Neuronal stem cell (in vitro differentiated cells): ENCODE measurements around the gene SYCP2.

Experiments used
- DNase-seq: peaks from one replicate; pipeline ENCODE4 v3.0.0-alpha.2; 2013; ENCODE audit warnings: low spot score
- H2AFZ ChIP-seq: one replicate; pipeline ENCODE4 v1.6.1; 2013; ENCODE audit warnings: mild to moderate bottlenecking, low read length, inconsistent platforms
- H2AK5ac ChIP-seq: 2 replicates; pipeline ENCODE4 v1.6.1; 2013; ENCODE audit warnings: low read depth, mild to moderate bottlenecking, inconsistent platforms, low read length, moderate library complexity, mixed read lengths
- H2BK120ac ChIP-seq: 2 replicates; pipeline ENCODE4 v1.6.1; 2013; ENCODE audit warnings: low read depth, mild to moderate bottlenecking, inconsistent platforms, low read length, moderate library complexity, mixed read lengths
- H2BK12ac ChIP-seq: one replicate; pipeline ENCODE4 v1.6.1; 2013; ENCODE audit warnings: low read length, inconsistent platforms
- H2BK15ac ChIP-seq: 2 replicates; pipeline ENCODE4 v1.6.1; 2013; ENCODE audit warnings: mild to moderate bottlenecking, low read length, inconsistent platforms, mixed read lengths
- H2BK5ac ChIP-seq: one replicate; pipeline ENCODE4 v1.6.1; 2013; ENCODE audit warnings: inconsistent platforms, mild to moderate bottlenecking, low read length, moderate library complexity
- H3K14ac ChIP-seq: one replicate; pipeline ENCODE4 v1.6.1; 2013; ENCODE audit warnings: low read length, inconsistent platforms
- H3K18ac ChIP-seq: 2 replicates; pipeline ENCODE4 v1.6.1; 2013; ENCODE audit warnings: low read length, inconsistent platforms
- H3K23ac ChIP-seq: 2 replicates; pipeline ENCODE4 v1.6.1; 2013; ENCODE audit warnings: low read depth, mild to moderate bottlenecking, mixed read lengths, low read length, inconsistent platforms; ENCODE audit not compliant: poor library complexity
- H3K27ac ChIP-seq: replicated peaks from 3 replicates; pipeline ENCODE4 v1.5.1; 2013; ENCODE audit warnings: low read length, inconsistent platforms
- H3K27me3 ChIP-seq, 3 experiments: 2 replicates each; pipeline ENCODE4 v1.6.1; 2013; ENCODE audit warnings: low read length in 3 of 3, mild to moderate bottlenecking in 2 of 3, inconsistent platforms in 1 of 3, low read depth in 1 of 3, mixed read lengths in 1 of 3, moderate library complexity in 1 of 3; ENCODE audit not compliant: control insufficient read depth in 3 of 3, insufficient read depth in 3 of 3
- H3K36me3 ChIP-seq, 2 donors: replicated peaks in 1 of 2; 2 replicates each; pipeline ENCODE4 v1.6.1; 2013; ENCODE audit warnings: low read length in 2 of 2; ENCODE audit not compliant: control insufficient read depth in 2 of 2, insufficient read depth in 2 of 2
- H3K4ac ChIP-seq: 2 replicates; pipeline ENCODE4 v1.6.1; 2013; ENCODE audit warnings: inconsistent platforms, mild to moderate bottlenecking, low read length, moderate library complexity
- H3K4me1 ChIP-seq, 2 donors: 1 replicate in 1 of 2; 2 replicates in 1 of 2; pipeline ENCODE4 v1.6.1; 2013; ENCODE audit warnings: low read length in 2 of 2, low read depth in 1 of 2; ENCODE audit not compliant: control insufficient read depth in 2 of 2, insufficient read depth in 1 of 2
- H3K4me2 ChIP-seq: one replicate; pipeline ENCODE4 v1.6.1; 2013; ENCODE audit warnings: mild to moderate bottlenecking, low read length, inconsistent platforms; ENCODE audit not compliant: insufficient read depth, poor library complexity, severe bottlenecking
- H3K4me3 ChIP-seq, 2 donors: 2 replicates each; pipeline ENCODE4 v1.5.1; 2013; ENCODE audit warnings: low read length in 2 of 2, mild to moderate bottlenecking in 2 of 2, inconsistent platforms in 1 of 2, moderate library complexity in 1 of 2
- H3K79me1 ChIP-seq: one replicate; pipeline ENCODE4 v1.6.1; 2013; ENCODE audit warnings: low read depth, mild to moderate bottlenecking, inconsistent platforms, low read length, moderate library complexity
- H3K9ac ChIP-seq: one replicate; pipeline ENCODE4 v1.6.1; 2013; ENCODE audit warnings: mild to moderate bottlenecking, low read depth, low read length, inconsistent platforms; ENCODE audit not compliant: poor library complexity
- H3K9me3 ChIP-seq, 2 donors: replicated peaks in 1 of 2; 2 replicates each; pipeline versions ENCODE3 to v1.6.1; 2013; ENCODE audit warnings: low read length in 2 of 2, mild to moderate bottlenecking in 2 of 2, inconsistent platforms in 1 of 2, low read depth in 1 of 2, mixed read lengths in 1 of 2, moderate library complexity in 1 of 2; ENCODE audit not compliant: control insufficient read depth in 2 of 2, insufficient read depth in 1 of 2
- H4K8ac ChIP-seq: one replicate; pipeline ENCODE4 v1.6.1; 2013; ENCODE audit warnings: low read depth, mild to moderate bottlenecking, inconsistent platforms, low read length, moderate library complexity
- H4K91ac ChIP-seq: one replicate; pipeline ENCODE4 v1.6.1; 2013; ENCODE audit warnings: low read length, low read depth, mild to moderate bottlenecking, inconsistent platforms; ENCODE audit not compliant: poor library complexity
- WGBS, 2 donors: extraction: QIAGEN DNeasy Blood & Tissue Kit; methylation state at CpG; one replicate each; pipeline ENCODE4 v1.1.7; 2013; ENCODE audit warnings: missing lambda C conversion rate in 2 of 2, mixed read lengths in 1 of 2; ENCODE audit not compliant: insufficient read length in 2 of 2, insufficient replicate concordance in 1 of 2; ENCODE audit errors: extremely low coverage in 2 of 2; 5-methylcytosine and 5-hydroxymethylcytosine counted together

SYCP2 gene

GRCh38 chr20:59920944-59921343 lies 12.5 kb downstream of the SYCP2 start:
- Histone ChIP-seq H3K9ac (no peak overlapping the region), H3K4me2 (no peak overlapping the region), H4K91ac (no peak overlapping the region), H3K27ac (no peak overlapping the region), H3K27me3 (no peaks in the 10 kb centered on the region), H2AK5ac (no peak overlapping the region), H2BK15ac (no peak overlapping the region), H3K4ac (no peak overlapping the region), H3K9me3 (no peaks in the 10 kb centered on the region), H3K18ac (no peak overlapping the region), H3K14ac (no peak overlapping the region), H3K4me1 (no peaks in the 10 kb centered on the region), H2BK12ac (no peak overlapping the region), H4K8ac (no peak overlapping the region), H3K79me1 (no peaks in the 10 kb centered on the region), H2BK5ac (no peak overlapping the region), H2BK120ac (no peak overlapping the region), H3K4me3 (no peak overlapping the region), H3K23ac (no peak overlapping the region), H2AFZ (no peak overlapping the region), H3K36me3 (no peaks in the 10 kb centered on the region)
- no peak for DNase-seq

DNA sequence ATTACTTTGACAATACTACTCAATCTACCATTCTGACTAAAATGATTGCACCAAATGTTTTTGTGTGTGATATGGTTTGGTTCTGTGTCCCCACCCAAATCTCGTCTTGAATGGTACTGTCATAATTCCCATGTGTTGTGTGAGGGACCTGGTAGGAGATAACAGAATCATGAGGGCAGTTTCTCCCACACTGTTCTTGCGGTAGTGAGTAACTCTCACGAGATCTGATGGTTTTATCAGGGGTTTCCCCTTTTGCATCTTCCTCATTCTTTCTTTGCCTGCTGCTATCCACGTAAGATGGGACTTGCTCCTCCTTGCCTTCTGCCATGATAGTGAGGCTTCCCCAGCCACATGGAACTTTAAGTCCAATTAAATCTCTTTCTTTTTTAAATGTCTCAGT lies 20.8 kb downstream of the SYCP2 start:
- no peak overlapping the region for H3K4me3 ChIP-seq
- H3K9me3 ChIP-seq, result no peaks in the 10 kb centered on the region
- H2AK5ac ChIP-seq, result no peak overlapping the region
- no peak overlapping the region for H4K8ac ChIP-seq
- H3K79me1 ChIP-seq, result no peaks in the 10 kb centered on the region
- H3K23ac ChIP-seq, result no peak overlapping the region
- H2BK5ac ChIP-seq, result no peak overlapping the region
- H3K36me3 ChIP-seq, result no peaks in the 10 kb centered on the region
- H3K27me3 ChIP-seq, result peaks cover 0 to 15% (median 0%) of the 10 kb centered on the region in 3 experiments
- H3K4me2 ChIP-seq, result no peak overlapping the region
- no peak overlapping the region for H2BK15ac ChIP-seq
- no peak overlapping the region for H4K91ac ChIP-seq
- H3K4ac ChIP-seq, result no peak overlapping the region
- H2BK12ac ChIP-seq, result no peak overlapping the region
- H2AFZ ChIP-seq, result no peak overlapping the region
- DNase-seq, result no peak
- no peak overlapping the region for H2BK120ac ChIP-seq
- no peak overlapping the region for H3K18ac ChIP-seq
- H3K4me1 ChIP-seq, result no peaks in the 10 kb centered on the region
- no peak overlapping the region for H3K14ac ChIP-seq
- H3K9ac ChIP-seq, result no peak overlapping the region
- no peak overlapping the region for H3K27ac ChIP-seq
- no CpG with 5 or more reads among the region's 4 CpGs for WGBS, 2 donors

DNA sequence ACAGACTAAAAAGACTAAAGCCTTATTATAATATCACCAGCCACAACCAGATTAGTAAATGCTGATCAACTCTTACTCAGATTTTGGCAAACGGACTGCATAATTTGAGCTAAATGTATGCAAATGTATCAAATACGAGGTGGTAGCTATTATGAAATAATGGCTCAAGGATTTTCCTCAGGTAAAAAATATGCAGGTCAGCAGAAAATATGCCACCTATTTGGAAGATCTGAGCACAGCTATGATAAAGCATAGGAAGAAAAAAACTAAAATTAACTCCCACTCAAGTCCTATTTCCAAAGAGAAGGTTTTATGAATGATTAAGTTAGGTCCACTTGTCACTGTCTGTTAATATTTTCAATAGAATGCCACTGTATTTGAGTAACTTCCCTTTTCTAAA lies 22.4 kb downstream of the SYCP2 start:
- WGBS, 2 donors, result no CpG with 5 or more reads among the region's 2 CpGs
- H3K9ac ChIP-seq, result no peak overlapping the region
- no peaks in the 10 kb centered on the region for H3K79me1 ChIP-seq
- H2AK5ac ChIP-seq, result no peak overlapping the region
- no peak overlapping the region for H2AFZ ChIP-seq
- no peak overlapping the region for H2BK12ac ChIP-seq
- no peak overlapping the region for H3K23ac ChIP-seq
- no peak overlapping the region for H3K4ac ChIP-seq
- no peak overlapping the region for H3K4me2 ChIP-seq
- no peak for DNase-seq
- H4K91ac ChIP-seq, result no peak overlapping the region
- H3K14ac ChIP-seq, result no peak overlapping the region
- H3K18ac ChIP-seq, result no peak overlapping the region
- H3K27me3 ChIP-seq, result peaks cover 0 to 15% (median 0%) of the 10 kb centered on the region in 3 experiments
- H3K27ac ChIP-seq, result no peak overlapping the region
- H2BK5ac ChIP-seq, result no peak overlapping the region
- H3K4me1 ChIP-seq, result no peaks in the 10 kb centered on the region
- H4K8ac ChIP-seq, result no peak overlapping the region
- no peak overlapping the region for H3K4me3 ChIP-seq
- H3K36me3 ChIP-seq, result no peaks in the 10 kb centered on the region
- H2BK120ac ChIP-seq, result no peak overlapping the region
- no peak overlapping the region for H2BK15ac ChIP-seq
- no peaks in the 10 kb centered on the region for H3K9me3 ChIP-seq

DNA sequence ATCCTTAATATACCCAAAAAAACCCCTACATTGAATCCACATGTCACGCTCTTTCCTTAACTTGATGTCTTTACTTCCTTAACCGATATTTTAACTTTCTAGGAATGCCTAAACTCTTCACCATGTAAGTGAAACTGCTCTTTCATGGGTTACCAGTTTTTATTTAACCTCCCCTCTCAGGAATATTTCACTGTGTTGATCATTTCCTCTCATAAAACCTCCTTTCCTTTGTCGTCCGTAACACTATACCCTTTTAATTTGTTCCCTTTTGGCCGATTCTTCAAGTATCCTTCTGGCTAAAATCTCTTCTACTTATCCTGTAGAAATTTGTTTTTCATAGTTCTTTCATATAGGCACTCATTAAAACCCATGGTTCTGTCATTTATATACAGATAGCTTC lies 24.6 kb downstream of the SYCP2 start:
- Histone ChIP-seq H3K36me3 (no peaks in the 10 kb centered on the region), H3K4me1 (no peaks in the 10 kb centered on the region), H3K27me3 (peaks cover 0 to 19% (median 0%) of the 10 kb centered on the region in 3 experiments), H2AFZ (no peak overlapping the region), H2BK15ac (no peak overlapping the region), H2BK12ac (no peak overlapping the region), H3K23ac (no peak overlapping the region), H3K4me3 (no peak overlapping the region), H2BK5ac (no peak overlapping the region), H3K9me3 (no peaks in the 10 kb centered on the region), H3K18ac (no peak overlapping the region), H3K9ac (no peak overlapping the region), H4K91ac (no peak overlapping the region), H3K4me2 (no peak overlapping the region), H3K27ac (no peak overlapping the region), H3K14ac (no peak overlapping the region), H3K4ac (no peak overlapping the region), H4K8ac (no peak overlapping the region), H2BK120ac (no peak overlapping the region), H2AK5ac (no peak overlapping the region), H3K79me1 (no peaks in the 10 kb centered on the region)
- DNase-seq, result no peak
- WGBS, 2 donors, result 100% methylated on average over 2 of the region's 5 CpGs; no CpG with 5 or more reads in 1 of the 2 donors
